Mesenchymal stem cell (in vitro differentiated cells and primary cell): ENCODE results near the gene SLIT3.
A peak's percentile ranks its signal among the peaks of the same experiment; 100 is the strongest.

ENCODE experiments used
- DNase-seq: peaks from one replicate; pipeline ENCODE4 v3.0.0-alpha.2; 2013
- H2AFZ ChIP-seq: one replicate; pipeline ENCODE4 v1.6.1; 2013; ENCODE audit warnings: low read depth, mild to moderate bottlenecking, control low read depth, inconsistent platforms, low read length, moderate library complexity
- H2AK5ac ChIP-seq: 2 replicates; pipeline ENCODE4 v1.6.1; 2013; ENCODE audit warnings: low read length, moderate library complexity, mild to moderate bottlenecking, inconsistent platforms; ENCODE audit not compliant: severe bottlenecking
- H2BK120ac ChIP-seq: one replicate; pipeline ENCODE4 v1.6.1; 2013; ENCODE audit warnings: low read depth, mild to moderate bottlenecking, inconsistent platforms, low read length, moderate library complexity
- H2BK12ac ChIP-seq, 2 experiments: one replicate each; pipeline ENCODE4 v1.6.1; 2013; ENCODE audit warnings: inconsistent platforms in 2 of 2, low read length in 2 of 2, mild to moderate bottlenecking in 2 of 2, moderate library complexity in 2 of 2, control low read depth in 1 of 2
- H2BK15ac ChIP-seq: one replicate; pipeline ENCODE4 v1.6.1; 2013; ENCODE audit warnings: mild to moderate bottlenecking, low read depth, inconsistent platforms; ENCODE audit not compliant: poor library complexity, severe bottlenecking
- H2BK5ac ChIP-seq: 2 replicates; pipeline ENCODE4 v1.6.1; 2013; ENCODE audit warnings: low read depth, mild to moderate bottlenecking, low read length, control low read depth, inconsistent platforms; ENCODE audit not compliant: poor library complexity, severe bottlenecking
- H3K14ac ChIP-seq, 2 experiments: one replicate each; pipeline ENCODE4 v1.6.1; 2013; ENCODE audit warnings: inconsistent platforms in 2 of 2, low read length in 2 of 2, control low read depth in 1 of 2, mild to moderate bottlenecking in 1 of 2, moderate library complexity in 1 of 2
- H3K18ac ChIP-seq, 2 experiments: one replicate each; pipeline ENCODE4 v1.6.1; 2013; ENCODE audit warnings: inconsistent platforms in 2 of 2, low read length in 2 of 2, control low read depth in 1 of 2, low read depth in 1 of 2, mild to moderate bottlenecking in 1 of 2
- H3K23ac ChIP-seq, 2 experiments: one replicate each; pipeline ENCODE4 v1.6.1; 2013; ENCODE audit warnings: inconsistent platforms in 2 of 2, low read length in 2 of 2, mild to moderate bottlenecking in 2 of 2, moderate library complexity in 2 of 2, control low read depth in 1 of 2
- H3K27ac ChIP-seq: 2 replicates; pipeline ENCODE4 v1.5.1; 2013; ENCODE audit warnings: mild to moderate bottlenecking, moderate library complexity, low read length, control low read depth, inconsistent platforms; ENCODE audit not compliant: poor library complexity, severe bottlenecking
- H3K27me3 ChIP-seq, 2 experiments: 2 replicates each; pipeline versions ENCODE4 v1.6.1 to v1.7.0; 2013; ENCODE audit warnings: low read length in 2 of 2, mild to moderate bottlenecking in 2 of 2, moderate library complexity in 2 of 2, control low read depth in 1 of 2, inconsistent platforms in 1 of 2; ENCODE audit not compliant: control insufficient read depth in 1 of 2, insufficient read depth in 1 of 2
- H3K36me3 ChIP-seq, 2 experiments: 2 replicates each; pipeline versions ENCODE4 v1.6.1 to v1.7.0; 2013; ENCODE audit warnings: low read length in 2 of 2, control low read depth in 1 of 2, inconsistent platforms in 1 of 2, low read depth in 1 of 2, mild to moderate bottlenecking in 1 of 2; ENCODE audit not compliant: insufficient read depth in 2 of 2, control insufficient read depth in 1 of 2
- H3K4ac ChIP-seq, 2 experiments: one replicate each; pipeline ENCODE4 v1.6.1; 2013; ENCODE audit warnings: inconsistent platforms in 2 of 2, low read length in 2 of 2, mild to moderate bottlenecking in 2 of 2, moderate library complexity in 2 of 2, control low read depth in 1 of 2, low read depth in 1 of 2
- H3K4me1 ChIP-seq: 2 replicates; pipeline ENCODE4 v1.6.1; 2013; ENCODE audit warnings: low read depth, low read length, control low read depth; ENCODE audit not compliant: control insufficient read depth, insufficient read depth
- H3K4me2 ChIP-seq: 2 replicates; pipeline ENCODE4 v1.6.1; 2013; ENCODE audit warnings: low read length, mild to moderate bottlenecking, inconsistent platforms; ENCODE audit not compliant: poor library complexity, severe bottlenecking
- H3K4me3 ChIP-seq, 2 experiments: 2 replicates each; pipeline versions ENCODE4 v1.5.1 to v1.7.0; 2013; ENCODE audit warnings: low read length in 2 of 2, mild to moderate bottlenecking in 2 of 2, control low read depth in 1 of 2, low read depth in 1 of 2; ENCODE audit not compliant: insufficient read depth in 1 of 2
- H3K79me1 ChIP-seq: replicated peaks from 2 replicates; pipeline ENCODE4 v1.6.1; 2013; ENCODE audit warnings: mild to moderate bottlenecking, control low read depth, low read length, inconsistent platforms; ENCODE audit not compliant: poor library complexity, severe bottlenecking
- H3K9ac ChIP-seq: 2 replicates; pipeline ENCODE4 v1.7.0; 2013; ENCODE audit warnings: mild to moderate bottlenecking, low read length, moderate library complexity
- H3K9me3 ChIP-seq: 2 replicates; pipeline ENCODE4 v1.7.0; 2013; ENCODE audit warnings: mild to moderate bottlenecking, low read length; ENCODE audit not compliant: control insufficient read depth
- H4K8ac ChIP-seq: one replicate; pipeline ENCODE4 v1.6.1; 2013; ENCODE audit warnings: inconsistent platforms, mild to moderate bottlenecking, low read length, moderate library complexity
- H4K91ac ChIP-seq: one replicate; pipeline ENCODE4 v1.6.1; 2013; ENCODE audit warnings: mild to moderate bottlenecking, low read length, inconsistent platforms
- WGBS: methylation state at CpG from one replicate; pipeline ENCODE4 v1.1.7; 2013; ENCODE audit warnings: mixed read lengths; 5-methylcytosine and 5-hydroxymethylcytosine counted together

SLIT3 gene

DNA sequence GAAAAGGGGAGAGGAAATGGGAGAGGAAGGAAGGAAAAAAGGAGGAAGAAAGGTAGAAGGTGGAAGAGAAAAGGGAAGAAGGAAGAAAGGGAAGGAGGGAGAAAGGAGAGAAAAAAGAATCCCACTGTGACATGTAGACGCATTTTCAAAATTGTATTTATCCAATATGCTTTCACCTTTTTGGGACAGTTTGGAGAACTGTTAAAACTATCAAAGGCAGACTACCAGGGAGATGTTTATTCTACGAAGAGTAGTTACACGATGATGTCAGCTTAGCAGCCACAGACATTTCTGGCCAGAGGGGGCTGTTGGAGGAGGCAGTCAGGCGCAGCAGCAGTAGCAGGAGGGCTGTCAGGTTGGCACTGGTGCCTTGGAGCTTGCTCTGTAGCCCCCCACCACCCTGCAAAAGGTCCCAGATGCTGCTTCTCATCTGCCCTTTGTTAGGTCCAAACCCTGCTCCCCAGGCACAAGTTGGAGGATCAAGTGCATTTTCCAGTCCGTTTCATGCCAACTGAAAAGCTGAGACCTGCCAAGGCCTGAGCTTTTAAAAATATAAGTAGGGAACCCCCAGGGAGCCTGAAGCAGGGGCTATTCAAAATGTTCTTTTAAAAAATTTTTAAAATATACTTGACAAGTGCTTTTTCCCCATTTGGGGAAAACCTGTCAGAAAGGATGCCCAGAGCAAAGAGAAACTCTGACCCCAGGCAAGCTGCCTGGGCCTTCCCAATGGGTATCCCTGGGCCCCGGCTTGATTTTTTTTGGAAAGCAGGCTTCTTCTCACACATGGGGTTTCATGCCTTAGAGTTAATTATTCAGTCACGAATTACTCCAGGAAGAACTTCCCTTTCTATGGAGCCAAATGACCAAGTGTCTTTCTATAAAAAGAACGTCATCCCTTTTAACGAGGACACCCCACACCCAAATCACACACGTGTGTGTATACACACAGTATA is 203.3 kb downstream of the SLIT3 start:
- Histone ChIP-seq H2BK120ac (no peak overlapping the region), H3K4ac (no peak overlapping the region), H4K8ac (no peak overlapping the region), H3K27me3 (no peaks in the 10 kb centered on the region), H3K4me3 (no peak overlapping the region), H3K14ac (no peak overlapping the region), H3K23ac (no peak overlapping the region), H3K9me3 (no peaks in the 10 kb centered on the region), H2BK15ac (no peak overlapping the region), H2AFZ (no peak overlapping the region), H3K36me3 (peaks cover 0 to 12% of the 10 kb centered on the region in 2 experiments), H3K79me1 (no peaks in the 10 kb centered on the region), H2BK5ac (no peak overlapping the region), H3K4me1 (peaks cover 12% of the 10 kb centered on the region), H3K18ac (no peak overlapping the region), H2AK5ac (no peak overlapping the region), H3K9ac (peak overlapping the region; percentile 48), H4K91ac (no peak overlapping the region), H2BK12ac (no peak overlapping the region), H3K27ac (peak overlapping the region; percentile 76), H3K4me2 (no peak overlapping the region)
- no peak for DNase-seq
- WGBS, result 66% methylated on average over 9 of the region's 10 CpGs

DNA sequence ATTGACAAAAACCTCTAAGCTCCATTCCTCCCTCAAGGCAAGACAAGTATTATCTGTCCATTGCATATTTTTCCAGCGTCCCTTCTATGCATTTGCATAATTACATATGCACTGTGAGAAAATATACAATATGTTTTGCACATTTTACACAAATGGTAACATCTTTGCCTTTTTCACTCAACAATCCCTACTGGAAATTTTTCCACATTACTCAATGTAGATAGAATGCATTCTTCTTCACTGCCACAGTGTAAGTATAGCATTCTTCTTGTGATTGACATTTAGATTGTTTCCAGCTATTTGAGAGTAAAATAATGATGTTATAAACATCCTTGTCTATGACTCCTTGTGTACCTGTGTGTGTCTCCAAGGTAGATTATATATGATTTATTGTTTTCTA is 205.0 kb downstream of the SLIT3 start:
- H3K79me1 ChIP-seq, result no peaks in the 10 kb centered on the region
- no peak for DNase-seq
- H2BK120ac ChIP-seq, result no peak overlapping the region
- peaks cover 0 to 19% of the 10 kb centered on the region in 2 experiments for H3K36me3 ChIP-seq
- H3K14ac ChIP-seq, result no peak overlapping the region
- H3K27me3 ChIP-seq, result no peaks in the 10 kb centered on the region
- no peak overlapping the region for H3K23ac ChIP-seq
- no CpG with 5 or more reads among the region's 1 CpG for WGBS
- H2AFZ ChIP-seq, result no peak overlapping the region
- no peak overlapping the region for H2AK5ac ChIP-seq
- no peak overlapping the region for H3K27ac ChIP-seq
- H3K9ac ChIP-seq, result no peak overlapping the region
- no peak overlapping the region for H3K4me2 ChIP-seq
- no peak overlapping the region for H4K8ac ChIP-seq
- no peak overlapping the region for H2BK5ac ChIP-seq
- no peak overlapping the region for H3K18ac ChIP-seq
- peaks cover 15% of the 10 kb centered on the region for H3K4me1 ChIP-seq
- H3K4ac ChIP-seq, result no peak overlapping the region
- H3K4me3 ChIP-seq, result no peak overlapping the region
- no peak overlapping the region for H2BK12ac ChIP-seq
- H2BK15ac ChIP-seq, result no peak overlapping the region
- H3K9me3 ChIP-seq, result no peaks in the 10 kb centered on the region
- H4K91ac ChIP-seq, result no peak overlapping the region

DNA sequence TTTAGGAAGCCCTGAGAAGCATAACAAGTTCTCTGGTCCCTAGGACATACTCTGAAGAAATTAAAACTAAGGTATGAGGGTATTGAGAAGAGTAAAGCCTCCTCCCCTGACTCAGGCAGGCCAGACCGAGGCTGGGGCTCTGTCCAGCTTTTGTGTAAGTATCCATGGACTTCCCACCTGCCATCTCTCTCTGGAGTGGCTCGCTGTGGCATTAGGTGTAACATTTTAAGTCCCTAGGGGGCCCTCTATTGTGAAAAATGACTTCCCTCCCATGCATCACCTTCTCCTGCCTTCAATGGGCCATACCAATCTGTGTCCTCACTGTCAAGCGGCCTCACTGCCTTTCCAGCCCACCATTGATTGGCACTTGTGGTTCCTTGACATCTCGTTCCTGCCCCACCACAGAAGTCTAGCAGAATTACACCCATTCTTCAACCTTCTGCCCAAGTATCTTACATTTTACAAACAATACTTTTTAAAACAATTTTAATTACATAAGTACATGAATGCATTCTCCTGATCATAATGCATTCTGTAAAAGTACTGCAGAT is 205.5 kb downstream of the SLIT3 start:
- no peak overlapping the region for H3K4ac ChIP-seq
- H3K36me3 ChIP-seq, result peaks cover 0 to 21% of the 10 kb centered on the region in 2 experiments
- no peak overlapping the region for H4K8ac ChIP-seq
- H3K4me3 ChIP-seq, result no peak overlapping the region
- peak overlapping the region; percentile 10 for H3K27ac ChIP-seq
- no peaks in the 10 kb centered on the region for H3K27me3 ChIP-seq
- no peak overlapping the region for H2BK12ac ChIP-seq
- H3K4me2 ChIP-seq, result no peak overlapping the region
- H3K23ac ChIP-seq, result no peak overlapping the region
- no peak overlapping the region for H4K91ac ChIP-seq
- no peak overlapping the region for H2AFZ ChIP-seq
- 78% methylated on average over 4 of the region's 4 CpGs for WGBS
- H2BK15ac ChIP-seq, result no peak overlapping the region
- H3K79me1 ChIP-seq, result no peaks in the 10 kb centered on the region
- H3K18ac ChIP-seq, result no peak overlapping the region
- no peak for DNase-seq
- H3K9ac ChIP-seq, result peak overlapping the region; percentile 74
- H2BK120ac ChIP-seq, result no peak overlapping the region
- H3K4me1 ChIP-seq, result peaks cover 11% of the 10 kb centered on the region
- no peak overlapping the region for H3K14ac ChIP-seq
- H2AK5ac ChIP-seq, result peak overlapping the region; percentile 10
- H2BK5ac ChIP-seq, result no peak overlapping the region
- no peaks in the 10 kb centered on the region for H3K9me3 ChIP-seq

DNA sequence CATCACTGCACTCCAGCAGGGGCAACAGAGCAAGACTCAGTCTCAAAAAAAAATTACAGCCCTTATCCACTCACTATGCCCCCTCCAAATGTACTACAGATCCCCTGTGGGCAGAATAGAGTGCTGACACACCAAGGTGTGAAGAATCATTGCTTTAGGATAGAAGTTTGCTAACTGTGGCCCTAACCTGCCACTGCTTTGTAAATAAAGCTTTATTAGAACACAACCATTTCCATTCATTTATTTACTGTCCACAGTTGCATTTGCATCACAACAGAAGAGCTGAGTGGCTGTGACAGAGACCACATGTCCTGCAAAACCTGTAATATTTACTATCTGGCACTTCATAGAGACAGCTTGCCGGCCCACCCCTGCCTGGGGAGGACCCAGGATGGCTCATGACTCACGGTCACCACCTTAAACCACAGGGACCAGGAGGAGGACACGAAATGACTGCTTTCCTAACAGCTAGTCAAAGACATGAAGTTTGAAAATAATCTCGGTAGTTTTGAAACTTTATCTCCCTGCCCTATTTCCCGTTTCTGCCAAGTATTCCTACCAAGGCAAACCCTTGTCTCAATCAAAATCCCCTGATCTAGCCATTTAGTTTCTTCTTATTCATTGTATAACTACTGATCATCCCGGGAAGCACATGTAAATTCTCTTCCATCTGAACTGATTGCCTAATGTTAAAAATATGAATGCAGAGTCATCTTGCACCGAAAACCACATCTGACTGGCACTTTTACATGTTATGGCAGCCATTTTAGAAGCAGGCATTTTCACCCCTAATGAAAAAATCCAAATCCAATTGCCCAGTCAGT is 206.1 kb downstream of the SLIT3 start:
- Histone ChIP-seq H4K8ac (no peak overlapping the region), H2BK120ac (no peak overlapping the region), H2BK5ac (peak overlapping the region; percentile 37), H2BK12ac (no peak overlapping the region), H3K4me2 (no peak overlapping the region), H3K9me3 (no peaks in the 10 kb centered on the region), H3K27ac (peak overlapping the region; percentile 27), H3K23ac (no peak overlapping the region), H3K79me1 (no peaks in the 10 kb centered on the region), H3K9ac (peak overlapping the region; percentile 74), H3K18ac (no peak overlapping the region), H2BK15ac (no peak overlapping the region), H4K91ac (no peak overlapping the region), H3K14ac (no peak overlapping the region), H3K27me3 (no peaks in the 10 kb centered on the region), H3K4ac (no peak overlapping the region), H3K4me3 (no peak overlapping the region), H2AK5ac (peak overlapping the region; percentile 44), H3K36me3 (peaks cover 0 to 27% of the 10 kb centered on the region in 2 experiments), H3K4me1 (peaks cover 11% of the 10 kb centered on the region), H2AFZ (no peak overlapping the region)
- DNase-seq, result no peak
- WGBS, result 68% methylated on average over 7 of the region's 7 CpGs
